GDM1 (cell line): Measurements from ENCODE around the gene NFU1.

Experiments
- DNase-seq: peaks from one replicate; lab custom pipeline; 2025; lab: John Stamatoyannopoulos, UW

NFU1 gene

DNA sequence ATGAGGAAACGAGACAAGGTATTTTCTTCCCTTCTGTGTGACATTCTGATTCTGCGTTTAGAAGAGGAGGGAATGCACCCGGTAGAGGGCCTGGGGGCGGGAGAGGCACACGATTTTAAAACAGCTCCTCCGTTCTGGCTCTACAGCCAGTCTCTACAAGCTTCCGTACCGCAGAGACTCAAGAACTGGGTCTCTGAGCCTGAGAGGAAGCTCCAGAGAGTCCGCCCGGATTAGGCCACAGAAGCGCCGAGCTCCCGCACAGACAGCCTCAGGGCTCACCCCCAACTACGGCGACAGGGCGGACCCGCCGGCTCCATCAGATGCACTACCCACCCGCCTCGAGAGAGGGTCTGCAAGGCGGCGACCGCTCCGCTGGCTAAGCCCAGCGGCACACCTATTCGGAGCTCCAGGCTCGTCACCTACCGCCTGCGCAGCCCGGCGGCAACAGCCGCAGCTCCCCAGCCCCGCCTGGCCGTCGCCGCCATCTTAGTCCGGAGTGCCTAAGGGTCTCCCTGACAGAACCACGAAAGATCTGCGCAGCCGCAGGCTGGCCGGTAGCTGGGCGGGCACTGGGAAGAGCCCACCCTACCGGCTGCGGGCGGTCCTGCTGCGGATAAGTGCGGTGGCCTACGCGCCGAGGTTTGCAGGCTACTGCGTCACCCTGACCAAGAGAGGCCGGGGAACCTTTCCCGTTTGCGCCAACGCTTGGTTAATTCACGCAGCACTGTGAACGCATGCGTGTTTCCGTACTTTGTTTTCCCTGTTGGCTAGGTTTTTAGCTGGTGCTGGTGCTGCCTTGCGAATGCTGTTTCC is at the start of gene NFU1:
Gene NFU1 (minus strand): TSS at position 498 of the 813 bp plus-strand sequence. CDS start 13 bp downstream, at position 485.
- DNase-seq: peak; percentile 92

- no peak for DNase-seq
Measured at GRCh38 chr2:69483696-69484095, 46.5 kb upstream of the NFU1 start.

GRCh38 chr2:69483024-69483423 is 45.8 kb upstream of the NFU1 start:
- DNase-seq: no peak

DNA sequence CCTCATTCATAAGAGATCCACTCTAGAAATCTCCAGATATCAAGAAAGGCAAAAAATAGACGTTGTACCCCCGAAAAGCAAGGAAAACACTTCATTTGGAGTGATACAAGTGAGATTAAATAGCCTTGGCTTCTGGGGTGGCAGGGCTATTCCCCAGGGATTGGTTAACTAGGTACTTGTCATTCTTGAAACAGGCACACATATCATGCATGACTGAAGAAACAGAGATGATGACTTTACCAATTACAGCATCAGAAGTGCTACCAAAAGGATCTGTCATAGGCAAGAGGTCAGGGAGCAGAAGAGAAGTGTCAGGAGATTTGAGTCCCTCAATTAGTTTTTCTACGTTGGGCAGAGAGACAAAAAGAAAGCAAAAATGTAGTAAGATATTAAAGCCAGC is 45.2 kb upstream of the NFU1 start:
- no peak for DNase-seq

DNA sequence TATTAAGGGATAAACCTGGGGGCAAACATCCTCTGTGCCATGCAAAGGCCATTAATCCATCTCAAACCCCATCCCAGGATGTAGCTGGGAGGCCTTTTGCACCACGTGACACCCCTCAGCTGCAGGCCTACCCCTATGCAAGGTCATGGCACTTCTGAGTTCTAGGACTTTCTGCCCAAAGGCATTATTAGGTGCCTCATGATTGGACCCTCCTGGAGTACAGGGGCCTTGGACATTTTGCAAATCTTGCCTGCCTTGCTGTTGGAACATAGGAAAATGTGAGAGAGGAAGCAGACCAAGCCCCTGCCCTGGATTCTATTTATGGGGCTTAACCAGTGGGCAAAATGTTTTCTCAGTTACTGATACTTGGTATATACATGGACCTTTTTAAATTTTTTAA is 44.2 kb upstream of the NFU1 start:
- no peak for DNase-seq

- DNase-seq: no peak
Measured at GRCh38 chr2:69477627-69478026, 40.4 kb upstream of the NFU1 start.

DNA sequence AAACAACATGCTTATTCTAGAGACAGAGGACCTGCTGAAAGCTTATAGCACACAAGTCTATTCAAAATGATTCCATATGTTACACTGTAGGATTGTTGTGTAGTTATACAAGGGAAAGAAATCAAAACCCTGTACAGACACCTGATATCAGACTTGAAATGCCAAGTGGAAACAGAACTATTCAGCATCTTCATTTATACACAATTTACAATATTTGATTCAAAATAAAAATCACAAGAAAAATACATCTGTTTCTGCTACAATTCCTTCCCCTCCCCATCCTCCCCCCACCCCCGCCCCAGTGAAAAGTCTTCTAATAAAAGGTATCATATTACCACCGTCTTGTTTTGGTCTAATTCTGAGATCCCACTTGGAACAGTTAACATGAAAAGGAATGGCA is 37.5 kb upstream of the NFU1 start:
- no peak for DNase-seq

GRCh38 chr2:69471793-69472192 is 34.6 kb upstream of the NFU1 start:
- no peak for DNase-seq

- no peak for DNase-seq
Measured at GRCh38 chr2:69470911-69471310, 33.7 kb upstream of the NFU1 start.

DNA sequence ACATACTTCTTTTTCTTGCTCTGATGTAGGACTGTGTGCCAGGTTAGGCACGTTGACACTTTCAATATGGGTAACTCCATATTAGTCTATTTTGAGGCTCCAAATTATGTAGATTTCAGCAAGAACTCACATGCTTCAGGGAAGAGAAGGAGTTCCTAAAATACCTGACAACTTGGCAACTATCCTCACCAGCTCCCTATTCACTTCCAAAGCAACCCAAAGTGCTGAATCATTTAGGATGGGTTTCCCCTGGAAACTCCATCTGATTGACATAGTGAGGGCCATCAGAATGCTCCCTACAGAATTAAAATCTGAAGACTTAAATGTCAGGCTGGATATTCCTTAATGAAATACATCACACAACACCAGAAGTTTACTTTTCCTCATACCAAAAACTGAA is 32.5 kb upstream of the NFU1 start:
- no peak for DNase-seq

DNA sequence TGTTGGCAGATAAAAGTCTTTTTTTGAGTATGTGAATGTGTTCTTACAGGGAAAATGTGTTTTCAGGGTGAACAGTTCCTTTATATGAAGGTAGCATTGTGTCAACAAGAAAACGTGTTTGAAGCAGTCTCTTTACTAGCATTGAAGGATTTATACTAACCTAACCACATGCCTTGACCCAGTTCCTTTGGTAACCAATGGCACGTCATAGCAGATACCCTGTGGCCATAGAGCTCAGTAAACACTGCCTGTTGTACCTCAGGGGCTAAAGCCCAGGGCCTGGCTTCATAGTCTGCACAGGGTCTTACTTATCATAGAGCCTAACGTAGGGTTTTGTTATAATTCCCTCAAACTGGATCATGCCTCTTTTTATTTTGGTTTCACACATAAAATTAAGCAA is 32.1 kb upstream of the NFU1 start:
- DNase-seq: no peak

DNA sequence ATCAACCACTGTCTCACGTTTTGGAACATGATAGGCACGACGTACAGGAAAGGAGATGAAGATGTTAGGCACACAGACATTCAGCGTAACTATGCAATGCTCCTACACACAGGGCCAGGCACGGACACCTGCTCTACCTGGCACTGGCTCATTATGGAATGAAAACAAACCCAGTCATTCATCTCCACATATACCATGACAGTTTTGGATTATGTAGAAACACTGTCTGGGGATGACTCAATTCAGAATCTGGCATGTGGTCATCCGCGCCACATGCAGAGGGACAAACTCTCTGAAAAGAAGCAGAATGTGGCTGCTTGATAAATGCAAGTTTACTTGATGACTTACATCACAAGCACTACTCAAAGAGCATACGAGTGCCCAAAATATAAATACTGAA is 29.5 kb upstream of the NFU1 start:
- no peak for DNase-seq

DNA sequence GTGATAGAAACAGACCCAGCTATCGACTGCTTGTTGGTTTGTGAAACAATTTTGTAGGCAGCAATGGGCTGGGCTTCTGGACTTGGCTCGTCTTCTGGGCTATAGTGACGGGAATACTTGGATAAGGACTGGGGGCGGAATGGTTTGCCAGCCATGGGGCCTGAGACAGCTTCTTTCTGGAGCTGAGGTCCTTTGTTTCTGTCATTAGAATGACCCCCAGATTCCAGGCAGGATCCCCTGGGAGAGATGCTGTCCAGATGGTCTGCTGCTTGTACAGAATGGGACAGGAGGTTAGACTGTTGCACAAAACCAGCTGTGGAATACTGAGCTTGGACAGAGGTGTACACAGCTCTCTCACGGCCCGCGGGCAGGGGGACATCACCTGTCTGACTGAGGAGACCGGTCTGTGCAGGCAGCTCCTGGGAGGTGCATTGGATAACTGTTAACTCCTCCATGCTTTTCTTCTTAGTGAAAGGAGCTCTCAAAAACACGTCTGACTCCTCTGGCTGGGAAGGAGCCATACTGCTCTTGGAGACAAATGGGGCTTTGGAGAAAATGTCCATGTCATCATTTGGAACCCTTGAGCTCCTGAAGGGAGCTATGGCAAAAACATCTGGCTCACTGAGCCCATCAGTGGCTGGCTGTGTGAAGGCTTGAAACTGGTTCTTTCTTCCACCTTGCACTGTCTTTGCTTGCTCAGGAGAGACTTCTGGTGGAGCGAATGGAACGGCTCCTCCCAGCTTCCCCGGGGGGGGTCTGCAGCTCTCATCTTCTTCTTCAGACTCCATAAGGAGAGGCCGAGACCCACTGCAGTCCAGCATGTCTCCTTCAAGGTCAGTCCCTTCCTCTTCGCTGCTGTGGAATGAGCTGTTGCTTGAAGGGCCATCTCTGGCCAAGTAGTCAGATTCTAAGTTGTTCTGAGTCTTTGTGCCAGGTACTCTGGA is 28.6 kb upstream of the NFU1 start:
- DNase-seq: no peak

DNA sequence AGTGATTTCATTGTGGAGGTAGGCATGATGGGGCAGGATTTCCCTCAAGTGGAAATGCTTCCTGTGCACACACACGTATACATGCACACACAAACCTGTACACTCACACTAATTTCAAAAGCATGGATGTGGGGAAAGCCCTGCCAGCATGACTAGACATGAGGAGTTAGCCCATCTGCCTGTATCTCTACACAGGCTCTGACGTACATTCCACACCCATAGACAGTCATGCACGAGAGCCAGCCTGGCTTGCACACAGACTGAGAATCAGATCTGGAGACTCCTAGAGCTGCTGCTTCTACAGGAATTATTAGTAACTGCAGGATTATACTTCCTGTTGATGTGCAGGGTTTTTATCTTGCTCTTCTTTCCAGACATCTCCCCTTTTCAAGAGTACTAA is 27.3 kb upstream of the NFU1 start:
- no peak for DNase-seq

DNA sequence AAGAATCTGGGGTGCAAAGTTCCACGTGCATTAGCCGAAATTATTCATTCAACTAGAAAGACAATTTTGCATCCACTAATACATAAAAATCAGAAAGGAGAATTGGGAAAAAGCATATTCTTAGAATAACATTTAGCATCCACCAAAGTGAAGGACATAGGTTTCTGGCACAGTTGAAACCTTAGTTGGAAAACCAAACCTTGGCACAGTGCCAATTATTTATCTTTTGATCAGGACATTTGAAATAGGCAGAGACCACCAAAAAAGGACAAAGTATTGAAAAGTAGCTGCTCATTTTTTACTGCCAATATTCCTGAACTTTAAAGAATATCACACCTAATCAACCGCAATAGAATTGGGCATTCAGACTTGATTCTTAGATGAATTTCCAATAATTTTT is 25.5 kb upstream of the NFU1 start:
- no peak for DNase-seq

DNA sequence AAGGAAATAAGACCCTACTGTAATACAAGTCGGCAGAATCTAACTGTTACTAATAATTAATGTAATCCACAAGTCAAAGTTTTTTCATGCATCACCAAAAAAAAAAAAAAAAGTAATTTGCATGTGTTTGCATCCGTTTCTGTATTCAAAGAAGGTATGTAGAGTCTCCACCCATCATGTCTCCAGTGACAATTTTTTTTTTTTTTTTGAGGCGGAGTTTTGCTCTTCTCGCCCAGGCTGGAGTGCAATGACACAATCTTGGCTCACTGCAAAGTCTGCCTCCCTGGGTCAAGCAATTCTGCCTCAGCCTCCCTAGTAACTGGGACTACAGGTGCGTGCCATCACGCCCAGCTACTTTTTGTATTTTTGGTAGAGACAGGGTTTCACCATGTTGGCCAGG is 24.2 kb upstream of the NFU1 start:
- no peak for DNase-seq

DNA sequence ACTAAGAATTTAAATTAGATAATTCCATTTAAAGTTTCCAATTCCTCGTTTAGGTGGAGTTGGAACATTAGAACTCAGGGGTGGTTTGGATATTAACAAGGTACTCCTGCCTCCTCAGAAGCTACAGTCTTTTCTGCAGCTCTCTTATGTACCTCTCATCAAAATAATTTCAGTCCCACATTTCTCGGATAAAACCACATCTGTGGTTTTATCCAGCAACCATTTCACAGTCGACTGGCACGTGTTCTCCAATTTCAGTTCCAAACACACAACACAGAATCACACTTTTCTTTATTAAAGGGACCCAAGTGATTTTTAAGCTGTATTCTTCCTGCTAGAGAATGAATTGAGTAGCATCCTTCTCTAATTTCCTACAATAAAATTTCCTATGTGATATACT is 22.7 kb upstream of the NFU1 start:
- no peak for DNase-seq

DNA sequence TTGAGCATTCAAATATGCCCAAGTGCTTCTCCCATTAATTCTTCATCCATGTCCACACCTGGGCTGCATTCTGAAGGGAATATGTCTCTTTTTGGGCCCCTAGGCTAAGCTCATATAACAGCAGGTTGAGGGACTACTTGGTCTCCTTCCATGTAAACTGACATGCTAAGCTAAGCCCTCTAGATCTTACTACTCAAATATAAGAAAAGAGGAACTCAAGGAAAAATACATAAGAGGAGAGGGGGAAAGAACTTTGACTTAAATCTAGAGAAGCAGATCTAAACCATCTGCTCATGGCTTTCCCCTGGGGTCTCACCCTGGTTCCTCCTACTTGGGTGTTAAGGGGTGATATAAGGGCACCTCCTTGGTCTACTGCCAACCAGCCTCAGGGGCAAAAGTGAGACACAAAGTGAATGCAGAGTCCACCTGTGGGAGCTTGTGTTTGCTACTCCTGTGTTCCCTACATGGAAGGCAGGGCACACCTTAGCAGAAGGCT is 19.8 kb upstream of the NFU1 start:
- DNase-seq: no peak

DNA sequence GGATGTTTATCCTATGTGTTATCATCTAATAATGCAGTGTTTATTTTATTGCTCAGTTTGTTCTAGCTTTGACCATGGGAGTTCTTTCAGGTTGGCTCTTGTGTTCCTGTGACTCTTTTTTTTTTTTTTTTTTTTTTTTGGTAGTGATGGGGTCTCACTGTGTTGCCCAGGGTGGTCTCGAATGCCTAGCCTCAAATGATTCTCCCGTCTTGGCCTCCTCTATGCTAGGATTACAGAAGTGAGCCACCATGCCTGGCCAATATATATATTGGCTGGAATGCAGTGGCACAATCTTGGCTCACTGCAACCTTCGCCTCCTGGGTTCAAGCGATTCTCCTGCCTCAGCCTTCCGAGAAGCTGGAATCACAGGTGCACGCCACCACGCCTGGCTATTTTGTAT is 18.9 kb upstream of the NFU1 start:
- DNase-seq: no peak

DNA sequence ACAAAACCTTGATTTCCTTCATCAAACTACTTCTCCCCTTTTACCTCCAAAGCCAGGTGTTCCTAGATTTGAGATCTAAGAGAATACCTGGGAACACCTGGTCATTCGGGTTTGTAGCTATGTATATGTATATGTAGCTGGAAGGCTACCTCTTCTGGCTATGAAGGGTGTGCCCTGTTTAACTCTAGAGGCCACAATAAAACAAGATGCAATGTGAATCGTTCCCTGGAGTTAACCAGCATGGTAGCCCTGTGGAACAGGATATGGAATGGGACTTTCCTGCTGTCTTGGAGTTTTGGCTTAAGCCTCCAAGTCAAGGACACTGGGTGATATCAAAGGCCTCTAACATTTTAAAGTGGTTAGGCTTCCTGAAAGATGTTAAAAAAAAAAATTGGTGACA is 17.7 kb upstream of the NFU1 start:
- DNase-seq: no peak

- no peak for DNase-seq
Measured at GRCh38 chr2:69453475-69454129, 16.4 kb upstream of the NFU1 start.

DNA sequence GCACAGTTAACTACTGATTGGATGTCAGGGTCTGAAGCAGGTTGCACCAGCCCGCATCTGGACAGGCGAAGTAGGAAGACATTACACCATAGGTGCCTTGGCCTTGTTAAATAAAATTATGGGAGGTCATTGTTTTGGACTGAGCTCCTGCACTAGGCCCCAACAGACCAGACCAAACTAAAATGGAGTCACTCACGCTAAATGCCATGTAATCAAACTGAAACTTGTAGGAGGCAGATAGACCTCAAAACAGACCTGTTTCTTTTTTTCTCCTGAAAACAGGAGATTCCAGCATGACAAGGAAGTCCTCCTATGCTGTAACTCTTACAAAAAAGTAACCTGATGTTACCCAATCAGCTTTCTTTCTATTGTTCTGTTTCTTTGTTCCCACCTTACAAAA is 15.5 kb upstream of the NFU1 start:
- no peak for DNase-seq
